HCT116 (cell line): ENCODE data around the gene CPNE8. TPM values are rescaled to one million over a fixed set of nuclear protein-coding genes. Genes with fewer than 3 reads are reported as not detected.

ENCODE experiments used
- ATAC-seq: fragments of 200-7000 bp; cut with Tn5 transposase; 2 replicates; pipeline ENCODE4 v1.9.1; 2020; ENCODE audit warnings: mild to moderate bottlenecking, moderate library complexity
- BruUV-seq: library from RNA; stranded (reverse); fragments of 400-500 nt; replicated peaks from 2 replicates; lab custom pipeline; 2021; lab: Mats Ljungman, UMichigan
- CTCF ChIA-PET: fragments of 300-600 bp; sonication (Branson Sonifier 250); formaldehyde crosslinking; loops from one replicate; lab custom pipeline; 2021; ENCODE audit warnings: antibody characterized with exemption; lab: Charles Lee
- POLR2A ChIA-PET: fragments of 300-600, 350-600 bp; sonication (Branson Sonifier 250); formaldehyde crosslinking; loops from one replicate; lab custom pipeline; 2021; ENCODE audit warnings: antibody characterized with exemption; lab: Charles Lee
- RAD21 ChIA-PET, 2 experiments: fragments of 300-600 bp; sonication (Branson Sonifier 250); formaldehyde crosslinking; loops; one replicate each; lab custom pipeline; 2023; ENCODE audit warnings: low total read pairs in 2 of 2; ENCODE audit not compliant: uncharacterized antibody in 2 of 2, unreplicated experiment in 2 of 2, low non-redundant PET in 1 of 2; lab: Charles Lee
- DNase-seq: peaks from one replicate; pipeline ENCODE4 v3.0.0-alpha.2; 2010; ENCODE audit warnings: low read depth, low spot score
- H2AFZ ChIP-seq: fragments of 200-600 bp; shearing (Covaris generic), sonication (generic); 2 replicates; pipeline ENCODE4 v1.6.1; 2017; ENCODE audit warnings: low read depth, mixed run types, mixed read lengths, antibody characterized with exemption, low read length; ENCODE audit not compliant: poor library complexity, severe bottlenecking
- H3K27ac ChIP-seq: 2 replicates; pipeline ENCODE4 v1.5.1; 2012; ENCODE audit warnings: low read depth, low read length
- H3K27me3 ChIP-seq: fragments of 200-600 bp; sonication (generic); 2 replicates; pipeline ENCODE4 v1.6.1; 2016; ENCODE audit warnings: mixed run types, low read length, mixed read lengths; ENCODE audit not compliant: insufficient read depth
- H3K36me3 ChIP-seq, 2 experiments: fragments of 200-500 bp in 1 of 2; fragments of 200-600 bp in 1 of 2; sonication (Bioruptor generic) in 1 of 2; sonication (generic) in 1 of 2; 2 replicates each; pipeline versions ENCODE4 v1.5.1 to v1.6.1; 2014 to 2016; ENCODE audit warnings: low read length in 2 of 2, inconsistent platforms in 1 of 2, mixed read lengths in 1 of 2, mixed run types in 1 of 2; ENCODE audit not compliant: insufficient read depth in 2 of 2, control insufficient read depth in 1 of 2
- H3K4me1 ChIP-seq, 2 experiments: fragments of 200-600 bp in 1 of 2; sonication (generic) in 1 of 2; 2 replicates each; pipeline versions ENCODE4 v1.5.1 to v1.6.1; 2012 to 2017; ENCODE audit warnings: low read length in 2 of 2, inconsistent platforms in 1 of 2, mild to moderate bottlenecking in 1 of 2, mixed read lengths in 1 of 2, mixed run types in 1 of 2, moderate library complexity in 1 of 2; ENCODE audit not compliant: insufficient read depth in 2 of 2, control insufficient read depth in 1 of 2
- H3K4me2 ChIP-seq: fragments of 200-600 bp; sonication (generic); 2 replicates; pipeline ENCODE4 v1.6.1; 2017; ENCODE audit warnings: mixed run types, low read length, mixed read lengths
- H3K4me3 ChIP-seq, 2 experiments: fragments of 200-600 bp in 1 of 2; sonication (generic) in 1 of 2; replicated peaks in 1 of 2; 2 replicates each; pipeline ENCODE4 v1.5.1; 2011 to 2016; ENCODE audit warnings: low read length in 2 of 2, control low read depth in 1 of 2, low read depth in 1 of 2, mild to moderate bottlenecking in 1 of 2, mixed read lengths in 1 of 2, mixed run types in 1 of 2
- H3K79me2 ChIP-seq: fragments of 200-600 bp; sonication (generic); 2 replicates; pipeline ENCODE4 v1.6.1; 2017; ENCODE audit warnings: mild to moderate bottlenecking, mixed run types, low read length, moderate library complexity, mixed read lengths; ENCODE audit not compliant: insufficient read depth
- H3K9ac ChIP-seq: fragments of 200-600 bp; sonication (generic); 2 replicates; pipeline ENCODE4 v1.6.1; 2016; ENCODE audit warnings: low read length, mixed read lengths
- H3K9me2 ChIP-seq: fragments of 200-600 bp; sonication (generic), shearing (Covaris generic); 2 replicates; pipeline ENCODE4 v1.6.1; 2017; ENCODE audit warnings: mixed run types, mild to moderate bottlenecking, moderate library complexity; ENCODE audit not compliant: insufficient read depth
- H3K9me3 ChIP-seq, 2 experiments: fragments of 200-500 bp in 1 of 2; fragments of 200-600 bp in 1 of 2; sonication (Bioruptor generic) in 1 of 2; sonication (generic) in 1 of 2; 2 replicates each; pipeline ENCODE4 v1.6.1; 2014 to 2017; ENCODE audit warnings: low read length in 2 of 2, mixed read lengths in 2 of 2, inconsistent platforms in 1 of 2, low read depth in 1 of 2, mild to moderate bottlenecking in 1 of 2, mixed run types in 1 of 2, moderate library complexity in 1 of 2; ENCODE audit not compliant: control insufficient read depth in 1 of 2, insufficient read depth in 1 of 2
- H4K20me1 ChIP-seq: fragments of 200-600 bp; sonication (generic), shearing (Covaris generic); 2 replicates; pipeline ENCODE4 v1.6.1; 2017; ENCODE audit warnings: mixed run types, mild to moderate bottlenecking, moderate library complexity; ENCODE audit not compliant: insufficient read depth
- CBX3 ChIP-seq: IDR thresholded peaks from 2 replicates; pipeline ENCODE4 v1.6.1; 2012; ENCODE audit warnings: low read depth
- ELF1 ChIP-seq: IDR thresholded peaks from 2 replicates; pipeline ENCODE4 v1.6.1; 2012; ENCODE audit warnings: low read depth, borderline replicate concordance
- EZH2phosphoT487 ChIP-seq: fragments of 200-600 bp; IDR thresholded peaks from 2 replicates; pipeline ENCODE4 v1.6.1; 2018; ENCODE audit warnings: antibody characterized with exemption, borderline replicate concordance
- JUND ChIP-seq: IDR thresholded peaks from 2 replicates; pipeline ENCODE4 v1.6.1; 2012
- POLR2A ChIP-seq: IDR thresholded peaks from 2 replicates; pipeline ENCODE4 v1.7.0; 2011; ENCODE audit warnings: borderline replicate concordance; ENCODE audit not compliant: insufficient read depth, insufficient read length; ENCODE audit errors: extremely low read depth
- POLR2AphosphoS5 ChIP-seq: IDR thresholded peaks from 2 replicates; pipeline ENCODE4 v1.6.1; 2011; ENCODE audit warnings: mild to moderate bottlenecking, low read depth, low read length, moderate library complexity
- RAD21 ChIP-seq: IDR thresholded peaks from 2 replicates; pipeline ENCODE4 v1.6.1; 2012; ENCODE audit warnings: low read depth, mild to moderate bottlenecking
- SIN3A ChIP-seq: IDR thresholded peaks from 2 replicates; pipeline ENCODE4 v1.6.1; 2012; ENCODE audit warnings: low read depth
- SRF ChIP-seq: IDR thresholded peaks from 2 replicates; pipeline ENCODE4 v1.6.1; 2012; ENCODE audit warnings: low read depth
- TCF7L2 ChIP-seq: IDR thresholded peaks from 2 replicates; pipeline ENCODE4 v1.7.0; 2011; ENCODE audit warnings: borderline replicate concordance, inconsistent platforms; ENCODE audit not compliant: insufficient read depth, insufficient read length; ENCODE audit errors: extremely low read depth
- YY1 ChIP-seq: IDR thresholded peaks from 2 replicates; pipeline ENCODE4 v1.6.1; 2011; ENCODE audit warnings: low read length, low read depth, moderate library complexity, mild to moderate bottlenecking; ENCODE audit not compliant: insufficient replicate concordance; ENCODE audit errors: extremely low read depth
- ZFX ChIP-seq: fragments of 450-650 bp; IDR thresholded peaks from 2 replicates; pipeline ENCODE4 v1.6.1; 2017
- ZNF274 ChIP-seq: fragments of 200-500 bp; sonication (Bioruptor generic); IDR thresholded peaks from 2 replicates; pipeline ENCODE4 v1.6.1; 2014; ENCODE audit warnings: mild to moderate bottlenecking, low read depth, low read length, inconsistent platforms
- intact Hi-C: fragments of 100-400 bp; cut with micrococcal nuclease; formaldehyde crosslinking; loops from 2 replicates; pipeline ENCODE4 v1.10.0; 2022
- total RNA-seq: library from RNA; stranded (reverse); gene quantifications from one replicate; pipeline ENCODE4 v1.2.1, GENCODE V29; 2021; ENCODE audit not compliant: unreplicated experiment
- TF ChIP-seq, protein P1 (sequence below), 3 experiments: fragments of 200-600 bp in 1 of 3; sonication (generic) in 1 of 3; IDR thresholded peaks in 2 of 3; conservative IDR thresholded peaks in 1 of 3; 2 replicates each; pipeline ENCODE4 v1.5.1; 2012 to 2017; ENCODE audit warnings: low read depth in 2 of 3, low read length in 2 of 3, antibody characterized with exemption in 1 of 3, borderline replicate concordance in 1 of 3, control low read depth in 1 of 3, mild to moderate bottlenecking in 1 of 3, mixed read lengths in 1 of 3, mixed run types in 1 of 3, moderate library complexity in 1 of 3; ENCODE audit not compliant: insufficient read depth in 1 of 3
- TF ChIP-seq, protein P2 (sequence below): IDR thresholded peaks from 2 replicates; pipeline ENCODE4 v1.6.1; 2012
- TF ChIP-seq, protein P3 (sequence below): IDR thresholded peaks from 2 replicates; pipeline ENCODE4 v1.6.1; 2012
- TF ChIP-seq, protein P4 (sequence below): IDR thresholded peaks from 2 replicates; pipeline ENCODE4 v1.6.1; 2012; ENCODE audit warnings: low read depth
- TF ChIP-seq, protein P5 (sequence below): IDR thresholded peaks from 2 replicates; pipeline ENCODE4 v1.6.1; 2011; ENCODE audit warnings: mild to moderate bottlenecking, low read length, moderate library complexity; ENCODE audit not compliant: insufficient replicate concordance; ENCODE audit errors: extremely low read depth

CPNE8 gene
- total RNA-seq, 1 experiment from 2014 or later, result 14.2 TPM

DNA sequence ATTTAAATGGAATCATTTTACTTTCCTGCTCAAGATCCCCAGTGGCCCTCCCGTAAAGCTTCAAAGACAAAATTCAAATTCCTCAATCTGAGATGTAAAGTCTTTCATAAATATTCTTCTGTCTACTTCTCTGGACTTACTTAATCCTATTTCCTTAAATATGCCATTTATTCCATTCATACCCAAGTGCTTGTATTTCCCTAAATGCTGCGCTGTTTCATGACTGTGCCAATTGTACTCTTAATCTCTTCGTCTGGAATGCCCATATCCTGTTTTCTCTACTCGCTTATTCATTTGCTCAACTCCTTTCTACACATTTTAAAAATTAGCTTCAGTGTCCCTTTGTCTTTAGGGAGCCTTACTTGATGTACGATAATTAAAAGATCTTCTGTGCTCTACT lies 280.1 kb downstream of the CPNE8 start:
- Histone ChIP-seq H3K27ac (no peak overlapping the region), H3K4me2 (no peak overlapping the region), H4K20me1 (no peaks in the 10 kb centered on the region), H2AFZ (no peak overlapping the region), H3K9me3 (no peaks in the 10 kb centered on the region), H3K27me3 (no peaks in the 10 kb centered on the region), H3K9me2 (no peaks in the 10 kb centered on the region), H3K36me3 (no peaks in the 10 kb centered on the region), H3K9ac (no peak overlapping the region), H3K4me3 (no peak overlapping the region), H3K79me2 (no peaks in the 10 kb centered on the region), H3K4me1 (no peaks in the 10 kb centered on the region)
- ChIA-PET RAD21 (no interaction called here), POLR2A (no interaction called here), CTCF (no interaction called here)
- intact Hi-C loops, result no loop called here
- no peak for ATAC-seq
- TF ChIP-seq, protein P1, sequence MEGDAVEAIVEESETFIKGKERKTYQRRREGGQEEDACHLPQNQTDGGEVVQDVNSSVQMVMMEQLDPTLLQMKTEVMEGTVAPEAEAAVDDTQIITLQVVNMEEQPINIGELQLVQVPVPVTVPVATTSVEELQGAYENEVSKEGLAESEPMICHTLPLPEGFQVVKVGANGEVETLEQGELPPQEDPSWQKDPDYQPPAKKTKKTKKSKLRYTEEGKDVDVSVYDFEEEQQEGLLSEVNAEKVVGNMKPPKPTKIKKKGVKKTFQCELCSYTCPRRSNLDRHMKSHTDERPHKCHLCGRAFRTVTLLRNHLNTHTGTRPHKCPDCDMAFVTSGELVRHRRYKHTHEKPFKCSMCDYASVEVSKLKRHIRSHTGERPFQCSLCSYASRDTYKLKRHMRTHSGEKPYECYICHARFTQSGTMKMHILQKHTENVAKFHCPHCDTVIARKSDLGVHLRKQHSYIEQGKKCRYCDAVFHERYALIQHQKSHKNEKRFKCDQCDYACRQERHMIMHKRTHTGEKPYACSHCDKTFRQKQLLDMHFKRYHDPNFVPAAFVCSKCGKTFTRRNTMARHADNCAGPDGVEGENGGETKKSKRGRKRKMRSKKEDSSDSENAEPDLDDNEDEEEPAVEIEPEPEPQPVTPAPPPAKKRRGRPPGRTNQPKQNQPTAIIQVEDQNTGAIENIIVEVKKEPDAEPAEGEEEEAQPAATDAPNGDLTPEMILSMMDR (IDR thresholded peaks at IDR 0.05 in 2 of 3, conservative IDR thresholded peaks at IDR 0.05 in 1 of 3; ENCODE audit: borderline replicate concordance in 1 of 3, insufficient read depth in 1 of 3, low read depth in 2 of 3, low read length in 2 of 3), result no peak
- TF ChIP-seq, protein P2, sequence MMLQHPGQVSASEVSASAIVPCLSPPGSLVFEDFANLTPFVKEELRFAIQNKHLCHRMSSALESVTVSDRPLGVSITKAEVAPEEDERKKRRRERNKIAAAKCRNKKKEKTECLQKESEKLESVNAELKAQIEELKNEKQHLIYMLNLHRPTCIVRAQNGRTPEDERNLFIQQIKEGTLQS, result no peak
- TF ChIP-seq, protein P3, sequence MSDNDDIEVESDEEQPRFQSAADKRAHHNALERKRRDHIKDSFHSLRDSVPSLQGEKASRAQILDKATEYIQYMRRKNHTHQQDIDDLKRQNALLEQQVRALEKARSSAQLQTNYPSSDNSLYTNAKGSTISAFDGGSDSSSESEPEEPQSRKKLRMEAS, result no peak
- TF ChIP-seq ELF1, result no peak
- TF ChIP-seq ZFX, result no peak
- TF ChIP-seq RAD21, result no peak
- no peak for TF ChIP-seq YY1
- no peak for TF ChIP-seq SIN3A
- no peak for TF ChIP-seq ZNF274
- no peak for TF ChIP-seq CBX3
- no peak for TF ChIP-seq POLR2A
- no peak for TF ChIP-seq SRF
- TF ChIP-seq, protein P4, sequence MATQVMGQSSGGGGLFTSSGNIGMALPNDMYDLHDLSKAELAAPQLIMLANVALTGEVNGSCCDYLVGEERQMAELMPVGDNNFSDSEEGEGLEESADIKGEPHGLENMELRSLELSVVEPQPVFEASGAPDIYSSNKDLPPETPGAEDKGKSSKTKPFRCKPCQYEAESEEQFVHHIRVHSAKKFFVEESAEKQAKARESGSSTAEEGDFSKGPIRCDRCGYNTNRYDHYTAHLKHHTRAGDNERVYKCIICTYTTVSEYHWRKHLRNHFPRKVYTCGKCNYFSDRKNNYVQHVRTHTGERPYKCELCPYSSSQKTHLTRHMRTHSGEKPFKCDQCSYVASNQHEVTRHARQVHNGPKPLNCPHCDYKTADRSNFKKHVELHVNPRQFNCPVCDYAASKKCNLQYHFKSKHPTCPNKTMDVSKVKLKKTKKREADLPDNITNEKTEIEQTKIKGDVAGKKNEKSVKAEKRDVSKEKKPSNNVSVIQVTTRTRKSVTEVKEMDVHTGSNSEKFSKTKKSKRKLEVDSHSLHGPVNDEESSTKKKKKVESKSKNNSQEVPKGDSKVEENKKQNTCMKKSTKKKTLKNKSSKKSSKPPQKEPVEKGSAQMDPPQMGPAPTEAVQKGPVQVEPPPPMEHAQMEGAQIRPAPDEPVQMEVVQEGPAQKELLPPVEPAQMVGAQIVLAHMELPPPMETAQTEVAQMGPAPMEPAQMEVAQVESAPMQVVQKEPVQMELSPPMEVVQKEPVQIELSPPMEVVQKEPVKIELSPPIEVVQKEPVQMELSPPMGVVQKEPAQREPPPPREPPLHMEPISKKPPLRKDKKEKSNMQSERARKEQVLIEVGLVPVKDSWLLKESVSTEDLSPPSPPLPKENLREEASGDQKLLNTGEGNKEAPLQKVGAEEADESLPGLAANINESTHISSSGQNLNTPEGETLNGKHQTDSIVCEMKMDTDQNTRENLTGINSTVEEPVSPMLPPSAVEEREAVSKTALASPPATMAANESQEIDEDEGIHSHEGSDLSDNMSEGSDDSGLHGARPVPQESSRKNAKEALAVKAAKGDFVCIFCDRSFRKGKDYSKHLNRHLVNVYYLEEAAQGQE, result no peak
- no peak for TF ChIP-seq TCF7L2
- TF ChIP-seq, protein P5, sequence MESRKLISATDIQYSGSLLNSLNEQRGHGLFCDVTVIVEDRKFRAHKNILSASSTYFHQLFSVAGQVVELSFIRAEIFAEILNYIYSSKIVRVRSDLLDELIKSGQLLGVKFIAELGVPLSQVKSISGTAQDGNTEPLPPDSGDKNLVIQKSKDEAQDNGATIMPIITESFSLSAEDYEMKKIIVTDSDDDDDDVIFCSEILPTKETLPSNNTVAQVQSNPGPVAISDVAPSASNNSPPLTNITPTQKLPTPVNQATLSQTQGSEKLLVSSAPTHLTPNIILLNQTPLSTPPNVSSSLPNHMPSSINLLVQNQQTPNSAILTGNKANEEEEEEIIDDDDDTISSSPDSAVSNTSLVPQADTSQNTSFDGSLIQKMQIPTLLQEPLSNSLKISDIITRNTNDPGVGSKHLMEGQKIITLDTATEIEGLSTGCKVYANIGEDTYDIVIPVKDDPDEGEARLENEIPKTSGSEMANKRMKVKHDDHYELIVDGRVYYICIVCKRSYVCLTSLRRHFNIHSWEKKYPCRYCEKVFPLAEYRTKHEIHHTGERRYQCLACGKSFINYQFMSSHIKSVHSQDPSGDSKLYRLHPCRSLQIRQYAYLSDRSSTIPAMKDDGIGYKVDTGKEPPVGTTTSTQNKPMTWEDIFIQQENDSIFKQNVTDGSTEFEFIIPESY, result no peak
- no peak for TF ChIP-seq JUND
- no peak for TF ChIP-seq POLR2AphosphoS5
- TF ChIP-seq EZH2phosphoT487, result no peak
- BruUV-seq, result no TSS peak
- no peak for DNase-seq
